HG03571 (cell line): ENCODE measurements around the gene RCOR1.

Experiments
- ATAC-seq: cut with Tn5 transposase; IDR thresholded peaks from one replicate; pipeline ENCODE4 v1.9.1; 2021; ENCODE audit not compliant: unreplicated experiment

The RCOR1 gene

GRCh38 chr14:102668291-102668873 lies 75.9 kb downstream of the RCOR1 start:
- ATAC-seq: no peak

GRCh38 chr14:102671410-102671809 lies 79.0 kb downstream of the RCOR1 start:
- no peak for ATAC-seq

- no peak for ATAC-seq
Measured at GRCh38 chr14:102672410-102672960, 80.0 kb downstream of the RCOR1 start.

GRCh38 chr14:102675396-102675795 lies 82.9 kb downstream of the RCOR1 start:
- ATAC-seq: no peak

- ATAC-seq: no peak
Measured at GRCh38 chr14:102678394-102678793, 85.9 kb downstream of the RCOR1 start.

- ATAC-seq: no peak
Measured at GRCh38 chr14:102683399-102684297, 91.2 kb downstream of the RCOR1 start.

- no peak for ATAC-seq
Measured at GRCh38 chr14:102684298-102684663, 91.8 kb downstream of the RCOR1 start.

- ATAC-seq: no peak
Measured at GRCh38 chr14:102686196-102686801, 93.8 kb downstream of the RCOR1 start.

- no peak for ATAC-seq
Measured at GRCh38 chr14:102688290-102688689, 95.8 kb downstream of the RCOR1 start.

- ATAC-seq: no peak
Measured at GRCh38 chr14:102690509-102691286, 98.2 kb downstream of the RCOR1 start.

GRCh38 chr14:102691763-102692162 lies 99.3 kb downstream of the RCOR1 start:
- ATAC-seq: no peak

- ATAC-seq: no peak
Measured at GRCh38 chr14:102692334-102692733, 99.9 kb downstream of the RCOR1 start.

- ATAC-seq: no peak
Measured at GRCh38 chr14:102693006-102693755, 100.7 kb downstream of the RCOR1 start.

- ATAC-seq: no peak
Measured at GRCh38 chr14:102694530-102695166, 102.2 kb downstream of the RCOR1 start.

GRCh38 chr14:102695167-102695555 lies 102.7 kb downstream of the RCOR1 start:
- ATAC-seq: no peak

- ATAC-seq: no peak
Measured at GRCh38 chr14:102696332-102696731, 103.9 kb downstream of the RCOR1 start.

GRCh38 chr14:102696856-102697495 lies 104.5 kb downstream of the RCOR1 start:
- ATAC-seq: no peak

GRCh38 chr14:102697501-102697900 lies 105.1 kb downstream of the RCOR1 start:
- ATAC-seq: no peak

GRCh38 chr14:102699416-102700110 lies 107.1 kb downstream of the RCOR1 start:
- ATAC-seq: no peak
